Loucy (cell line): ENCODE results near the gene HELZ.

Experiments used
- H2AFZ ChIP-seq: fragments of 200-600 bp; sonication (generic); 2 replicates; pipeline ENCODE4 v1.6.0; 2016; ENCODE audit warnings: antibody characterized with exemption, mild to moderate bottlenecking, low read length, moderate library complexity
- H3F3A ChIP-seq: fragments of 200-600 bp; 2 replicates; pipeline ENCODE4 v1.6.0; 2016; ENCODE audit warnings: antibody characterized with exemption, low read depth, mild to moderate bottlenecking
- H3K27me3 ChIP-seq: fragments of 200-600 bp; sonication (generic); 2 replicates; pipeline ENCODE4 v1.6.1; 2014; ENCODE audit warnings: low read length, mild to moderate bottlenecking; ENCODE audit not compliant: insufficient read depth, poor library complexity, severe bottlenecking
- H3K36me3 ChIP-seq: fragments of 200-600 bp; sonication (generic); 2 replicates; pipeline ENCODE4 v1.6.1; 2016; ENCODE audit warnings: low read length; ENCODE audit not compliant: insufficient read depth
- H3K4me1 ChIP-seq: fragments of 200-600 bp; sonication (generic); 2 replicates; pipeline ENCODE4 v1.5.1; 2014; ENCODE audit warnings: low read length, mild to moderate bottlenecking; ENCODE audit not compliant: insufficient read depth, poor library complexity, severe bottlenecking
- H3K4me2 ChIP-seq: fragments of 200-600 bp; sonication (generic); 2 replicates; pipeline ENCODE4 v1.6.0; 2014; ENCODE audit warnings: antibody characterized with exemption, low read length, low read depth, mild to moderate bottlenecking; ENCODE audit not compliant: poor library complexity, severe bottlenecking
- H3K4me3 ChIP-seq: fragments of 200-600 bp; sonication (generic); 2 replicates; pipeline ENCODE4 v1.5.1; 2014; ENCODE audit warnings: low read length, mild to moderate bottlenecking, mixed read lengths; ENCODE audit not compliant: poor library complexity, severe bottlenecking
- H3K79me2 ChIP-seq: fragments of 200-600 bp; sonication (generic); 2 replicates; pipeline ENCODE4 v1.6.1; 2014; ENCODE audit warnings: low read length; ENCODE audit not compliant: insufficient read depth
- H3K9ac ChIP-seq: fragments of 200-600 bp; sonication (generic); 2 replicates; pipeline ENCODE4 v1.6.0; 2014; ENCODE audit warnings: mild to moderate bottlenecking, low read depth, low read length, moderate library complexity; ENCODE audit not compliant: poor library complexity, severe bottlenecking
- H3K9me2 ChIP-seq: fragments of 200-600 bp; sonication (generic); replicated peaks from 2 replicates; pipeline ENCODE4 v1.6.1; 2016; ENCODE audit warnings: low read depth, low read length, mixed read lengths
- H3K9me3 ChIP-seq: fragments of 200-600 bp; sonication (generic); 2 replicates; pipeline ENCODE4 v1.6.1; 2014; ENCODE audit warnings: mild to moderate bottlenecking, antibody characterized with exemption, low read length, low read depth; ENCODE audit not compliant: insufficient read depth
- H4K20me1 ChIP-seq: fragments of 200-600 bp; sonication (generic); 2 replicates; pipeline ENCODE4 v1.6.0; 2014; ENCODE audit warnings: antibody characterized with exemption, low read length, mild to moderate bottlenecking; ENCODE audit not compliant: insufficient read depth, poor library complexity, severe bottlenecking
- CTCF ChIP-seq: fragments of 200-600 bp; sonication (generic); conservative IDR thresholded peaks from 2 replicates; pipeline ENCODE4 v1.5.1; 2014; ENCODE audit warnings: mild to moderate bottlenecking, antibody characterized with exemption, low read length
- EZH2phosphoT487 ChIP-seq: fragments of 200-600 bp; IDR thresholded peaks from 2 replicates; pipeline ENCODE4 v1.6.1; 2018; ENCODE audit warnings: antibody characterized with exemption, mild to moderate bottlenecking, moderate library complexity, borderline replicate concordance

HELZ gene

GRCh38 chr17:67092291-67092690, 152.7 kb downstream of the HELZ start:
- H3F3A ChIP-seq: no peaks in the 10 kb centered on the region
- H2AFZ ChIP-seq: no peak overlapping the region
- H4K20me1 ChIP-seq: no peaks in the 10 kb centered on the region
- no peaks in the 10 kb centered on the region for H3K9me2 ChIP-seq
- H3K9ac ChIP-seq: no peak overlapping the region
- H3K79me2 ChIP-seq: peaks cover 9% of the 10 kb centered on the region
- H3K4me1 ChIP-seq: no peaks in the 10 kb centered on the region
- peaks cover 41% of the 10 kb centered on the region; the same call in 1 of the 2 replicates for H3K36me3 ChIP-seq
- H3K9me3 ChIP-seq: no peaks in the 10 kb centered on the region
- H3K27me3 ChIP-seq: no peaks in the 10 kb centered on the region
- no peak overlapping the region for H3K4me3 ChIP-seq
- no peak overlapping the region for H3K4me2 ChIP-seq
- TF ChIP-seq EZH2phosphoT487: no peak
- no peak for TF ChIP-seq CTCF

- Histone ChIP-seq H3K4me1 (no peaks in the 10 kb centered on the region), H2AFZ (no peak overlapping the region), H3K9me2 (no peaks in the 10 kb centered on the region), H3K9me3 (no peaks in the 10 kb centered on the region), H3K4me2 (no peak overlapping the region), H3K36me3 (peaks cover 51% of the 10 kb centered on the region; the same call in 1 of the 2 replicates), H3K9ac (no peak overlapping the region), H3K79me2 (peaks cover 5% of the 10 kb centered on the region), H3F3A (no peaks in the 10 kb centered on the region), H3K27me3 (no peaks in the 10 kb centered on the region), H3K4me3 (no peak overlapping the region), H4K20me1 (no peaks in the 10 kb centered on the region)
- TF ChIP-seq EZH2phosphoT487 (no peak), CTCF (no peak)
Measured at GRCh38 chr17:67090341-67090740, 154.7 kb downstream of the HELZ start.

- Histone ChIP-seq H3K9me2 (no peaks in the 10 kb centered on the region), H3K36me3 (peaks cover 52% of the 10 kb centered on the region; the same call in 1 of the 2 replicates), H3K4me2 (no peak overlapping the region), H4K20me1 (no peaks in the 10 kb centered on the region), H3K9me3 (no peaks in the 10 kb centered on the region), H3K9ac (no peak overlapping the region), H3K4me1 (no peaks in the 10 kb centered on the region), H3F3A (no peaks in the 10 kb centered on the region), H2AFZ (no peak overlapping the region), H3K79me2 (peaks cover 5% of the 10 kb centered on the region), H3K27me3 (no peaks in the 10 kb centered on the region), H3K4me3 (no peak overlapping the region)
- no peak for TF ChIP-seq CTCF
- TF ChIP-seq EZH2phosphoT487: no peak
Measured at GRCh38 chr17:67088639-67089038, 156.4 kb downstream of the HELZ start.
